ENCODE measurements around the gene LAMC1. TPM values are rescaled to one million over a fixed set of nuclear protein-coding genes. Genes with fewer than 3 reads are reported as not detected.

Gene LAMC1
- total and polyA plus RNA-seq, 10 of the 15 experiments (the other 5 are each of a cell fraction or from before 2014, with no cell fraction given) = 4.6 to 51.4 (median 25.6) TPM

- ChIA-PET SMC1A (ENCODE audit: uncharacterized antibody, unreplicated experiment) (no interaction called here), CTCF (interaction anchor here (0.7 kb wide), 2 partner anchors 74 to 242 kb away, joined by 3 to 4 read pairs; no protein-coding TSS in a partner anchor), RAD21 (ENCODE audit: unreplicated experiment) (no interaction called here), POLR2A (no interaction called here)
- Histone ChIP-seq H2AFZ (ENCODE audit: control insufficient read depth, low read depth, low read length) (no peak overlapping the region), H3K27ac (ENCODE audit: control insufficient read depth, insufficient read depth) (no peak overlapping the region), H3K79me2 (ENCODE audit: control insufficient read depth, insufficient read depth, low read length) (no peaks in the 10 kb centered on the region), H3K9ac (ENCODE audit: control insufficient read depth, insufficient read depth, low read length) (no peak overlapping the region), H3K27me3 (replicated peaks in 1 of 2; ENCODE audit: control insufficient read depth in 2 of 2, insufficient read depth in 2 of 2, low read length in 1 of 2) (no peaks in the 10 kb centered on the region; a peak in 1 of 4 replicates), H3K4me1 (ENCODE audit: control insufficient read depth, insufficient read depth, low read length) (no peaks in the 10 kb centered on the region), H3K9me3 (replicated peaks; ENCODE audit: control insufficient read depth, insufficient read depth, low read length) (no peaks in the 10 kb centered on the region), H3K4me3 (no peak overlapping the region), H3K4me2 (ENCODE audit: control insufficient read depth, insufficient read depth) (no peak overlapping the region), H3K36me3 (ENCODE audit: control insufficient read depth in 2 of 2, insufficient read depth in 2 of 2, low read length in 1 of 2) (no peaks in the 10 kb centered on the region), H4K20me1 (ENCODE audit: control insufficient read depth, insufficient read depth) (no peaks in the 10 kb centered on the region)
- intact Hi-C loops (cut with micrococcal nuclease; ENCODE audit: unreplicated experiment) (no loop called here), in situ Hi-C loops (cut with MboI) (no loop called here)
- TF ChIP-seq ESRRA (IDR thresholded peaks at IDR 0.05; ENCODE audit: low read length) (no peak), POLR2AphosphoS2 (IDR thresholded peaks at IDR 0.05; ENCODE audit: low read depth, low read length) (no peak)
- FAIRE-seq (no peak), ATAC-seq (no peak), DNase-seq (ENCODE audit: low read depth, low spot score) (no peak)
- 13% methylated on average over 1 of the region's 1 CpG for WGBS (ENCODE audit: insufficient coverage, insufficient replicate concordance, low lambda C conversion rate, missing lambda C conversion rate)
- BruUV-seq (replicated peaks) = no TSS peak
Observed at GRCh38 chr1:182985876-182986275, 37.3 kb upstream of the LAMC1 start.

DNA sequence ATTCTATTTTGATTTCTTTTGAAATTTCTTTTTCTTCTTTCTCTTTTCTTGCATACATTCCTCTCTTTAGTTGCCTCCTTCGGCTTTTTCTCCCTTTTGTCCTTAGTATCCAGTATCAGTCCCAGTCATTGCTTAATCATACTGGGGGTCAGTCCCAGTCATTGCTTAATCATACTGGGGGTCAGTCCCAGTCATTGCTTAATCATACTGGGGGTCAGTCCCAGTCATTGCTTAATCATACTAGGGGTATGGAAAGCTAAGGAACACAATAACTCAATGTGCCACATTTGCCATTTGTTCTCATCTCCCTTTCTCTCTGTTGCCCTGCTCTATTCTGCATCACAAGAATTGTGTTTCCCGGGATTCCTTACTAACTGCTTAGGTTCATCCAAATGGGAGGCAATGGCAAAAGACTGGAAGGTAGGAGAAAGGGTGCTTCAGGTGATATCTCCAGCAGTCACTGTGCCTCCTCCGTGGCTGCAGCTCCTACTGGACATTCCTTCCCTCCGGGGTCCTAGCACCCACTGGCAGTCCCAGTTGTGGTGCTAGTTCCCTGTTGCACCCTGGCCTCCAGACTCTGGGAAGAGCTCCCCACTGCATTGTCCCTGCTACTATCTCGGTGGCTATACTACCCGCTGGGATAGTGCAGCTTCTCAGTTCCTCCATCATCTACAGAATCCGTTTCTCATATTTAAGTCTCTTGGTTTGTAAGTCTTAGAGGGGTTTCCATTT is 32.6 kb upstream of the LAMC1 start:
- Histone ChIP-seq H3K4me3 (no peak overlapping the region), H3K79me2 (ENCODE audit: control insufficient read depth, insufficient read depth, low read length) (no peaks in the 10 kb centered on the region), H3K4me2 (ENCODE audit: control insufficient read depth, insufficient read depth) (no peak overlapping the region), H3K9me3 (replicated peaks; ENCODE audit: control insufficient read depth, insufficient read depth, low read length) (no peaks in the 10 kb centered on the region), H3K9ac (ENCODE audit: control insufficient read depth, insufficient read depth, low read length) (no peak overlapping the region), H3K36me3 (ENCODE audit: control insufficient read depth in 2 of 2, insufficient read depth in 2 of 2, low read length in 1 of 2) (no peaks in the 10 kb centered on the region), H3K27ac (ENCODE audit: control insufficient read depth, insufficient read depth) (no peak overlapping the region), H2AFZ (ENCODE audit: control insufficient read depth, low read depth, low read length) (no peak overlapping the region), H3K27me3 (replicated peaks in 1 of 2; ENCODE audit: control insufficient read depth in 2 of 2, insufficient read depth in 2 of 2, low read length in 1 of 2) (no peaks in the 10 kb centered on the region; a peak in 1 of 4 replicates), H4K20me1 (ENCODE audit: control insufficient read depth, insufficient read depth) (no peaks in the 10 kb centered on the region), H3K4me1 (ENCODE audit: control insufficient read depth, insufficient read depth, low read length) (no peaks in the 10 kb centered on the region)
- DNase-seq (ENCODE audit: low read depth, low spot score) (no peak), FAIRE-seq (no peak), ATAC-seq (no peak)
- BruUV-seq (replicated peaks) = no TSS peak
- ChIA-PET CTCF (interaction anchor here (1.0 kb wide), 1 partner anchor 28 kb away, joined by 3 read pairs; no protein-coding TSS in a partner anchor), RAD21 (ENCODE audit: unreplicated experiment) (interaction anchor here (1.4 kb wide), 1 partner anchor 81 kb away, joined by 3 read pairs; no protein-coding TSS in a partner anchor), SMC1A (ENCODE audit: uncharacterized antibody, unreplicated experiment) (interaction anchor here (0.6 to 0.9 kb wide), 3 partner anchors 12 to 850 kb away, joined by 3 read pairs; no protein-coding TSS in a partner anchor), POLR2A (interaction anchor here (0.7 kb wide), 1 partner anchor 8 kb away, joined by 3 read pairs; no protein-coding TSS in a partner anchor)
- in situ Hi-C loops (cut with MboI) (no loop called here), intact Hi-C loops (cut with micrococcal nuclease; ENCODE audit: unreplicated experiment) (no loop called here)
- WGBS (ENCODE audit: insufficient coverage, insufficient replicate concordance, low lambda C conversion rate, missing lambda C conversion rate) = 53% methylated on average over 7 of the region's 7 CpGs
- TF ChIP-seq NBN (IDR thresholded peaks at IDR 0.05) (no peak), NFXL1 (IDR thresholded peaks at IDR 0.05; ENCODE audit: borderline replicate concordance) (no peak), E4F1 (IDR thresholded peaks at IDR 0.05; ENCODE audit: borderline replicate concordance, partially characterized antibody) (no peak), SMARCA5 (IDR thresholded peaks at IDR 0.05) (no peak), MAX (IDR thresholded peaks at IDR 0.05; ENCODE audit: low read depth, low read length) (no peak)
- TF ChIP-seq, protein P1, sequence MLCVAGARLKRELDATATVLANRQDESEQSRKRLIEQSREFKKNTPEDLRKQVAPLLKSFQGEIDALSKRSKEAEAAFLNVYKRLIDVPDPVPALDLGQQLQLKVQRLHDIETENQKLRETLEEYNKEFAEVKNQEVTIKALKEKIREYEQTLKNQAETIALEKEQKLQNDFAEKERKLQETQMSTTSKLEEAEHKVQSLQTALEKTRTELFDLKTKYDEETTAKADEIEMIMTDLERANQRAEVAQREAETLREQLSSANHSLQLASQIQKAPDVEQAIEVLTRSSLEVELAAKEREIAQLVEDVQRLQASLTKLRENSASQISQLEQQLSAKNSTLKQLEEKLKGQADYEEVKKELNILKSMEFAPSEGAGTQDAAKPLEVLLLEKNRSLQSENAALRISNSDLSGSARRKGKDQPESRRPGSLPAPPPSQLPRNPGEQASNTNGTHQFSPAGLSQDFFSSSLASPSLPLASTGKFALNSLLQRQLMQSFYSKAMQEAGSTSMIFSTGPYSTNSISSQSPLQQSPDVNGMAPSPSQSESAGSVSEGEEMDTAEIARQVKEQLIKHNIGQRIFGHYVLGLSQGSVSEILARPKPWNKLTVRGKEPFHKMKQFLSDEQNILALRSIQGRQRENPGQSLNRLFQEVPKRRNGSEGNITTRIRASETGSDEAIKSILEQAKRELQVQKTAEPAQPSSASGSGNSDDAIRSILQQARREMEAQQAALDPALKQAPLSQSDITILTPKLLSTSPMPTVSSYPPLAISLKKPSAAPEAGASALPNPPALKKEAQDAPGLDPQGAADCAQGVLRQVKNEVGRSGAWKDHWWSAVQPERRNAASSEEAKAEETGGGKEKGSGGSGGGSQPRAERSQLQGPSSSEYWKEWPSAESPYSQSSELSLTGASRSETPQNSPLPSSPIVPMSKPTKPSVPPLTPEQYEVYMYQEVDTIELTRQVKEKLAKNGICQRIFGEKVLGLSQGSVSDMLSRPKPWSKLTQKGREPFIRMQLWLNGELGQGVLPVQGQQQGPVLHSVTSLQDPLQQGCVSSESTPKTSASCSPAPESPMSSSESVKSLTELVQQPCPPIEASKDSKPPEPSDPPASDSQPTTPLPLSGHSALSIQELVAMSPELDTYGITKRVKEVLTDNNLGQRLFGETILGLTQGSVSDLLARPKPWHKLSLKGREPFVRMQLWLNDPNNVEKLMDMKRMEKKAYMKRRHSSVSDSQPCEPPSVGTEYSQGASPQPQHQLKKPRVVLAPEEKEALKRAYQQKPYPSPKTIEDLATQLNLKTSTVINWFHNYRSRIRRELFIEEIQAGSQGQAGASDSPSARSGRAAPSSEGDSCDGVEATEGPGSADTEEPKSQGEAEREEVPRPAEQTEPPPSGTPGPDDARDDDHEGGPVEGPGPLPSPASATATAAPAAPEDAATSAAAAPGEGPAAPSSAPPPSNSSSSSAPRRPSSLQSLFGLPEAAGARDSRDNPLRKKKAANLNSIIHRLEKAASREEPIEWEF (IDR thresholded peaks at IDR 0.05; ENCODE audit: insufficient replicate concordance, low read depth, low read length) = no peak
